Ishikawa (cell line): ENCODE results near the gene DLGAP4.

Source experiments
- CREB1 ChIP-seq: IDR thresholded peaks from 2 replicates; pipeline ENCODE4 v1.6.1; 2012; ENCODE audit warnings: low read depth
- EP300 ChIP-seq: IDR thresholded peaks from 2 replicates; pipeline ENCODE4 v1.6.1; 2012; ENCODE audit warnings: borderline replicate concordance
- RAD21 ChIP-seq: IDR thresholded peaks from 2 replicates; pipeline ENCODE4 v1.6.1; 2012; ENCODE audit warnings: low read depth
- TCF12 ChIP-seq: IDR thresholded peaks from 2 replicates; pipeline ENCODE4 v1.6.1; 2012; ENCODE audit warnings: low read depth
- TEAD4 ChIP-seq: IDR thresholded peaks from 2 replicates; pipeline ENCODE4 v1.6.1; 2012
- TF ChIP-seq, protein P1 (sequence below): IDR thresholded peaks from 2 replicates; pipeline ENCODE4 v1.6.1; 2012; ENCODE audit warnings: low read depth, mild to moderate bottlenecking

DNA sequence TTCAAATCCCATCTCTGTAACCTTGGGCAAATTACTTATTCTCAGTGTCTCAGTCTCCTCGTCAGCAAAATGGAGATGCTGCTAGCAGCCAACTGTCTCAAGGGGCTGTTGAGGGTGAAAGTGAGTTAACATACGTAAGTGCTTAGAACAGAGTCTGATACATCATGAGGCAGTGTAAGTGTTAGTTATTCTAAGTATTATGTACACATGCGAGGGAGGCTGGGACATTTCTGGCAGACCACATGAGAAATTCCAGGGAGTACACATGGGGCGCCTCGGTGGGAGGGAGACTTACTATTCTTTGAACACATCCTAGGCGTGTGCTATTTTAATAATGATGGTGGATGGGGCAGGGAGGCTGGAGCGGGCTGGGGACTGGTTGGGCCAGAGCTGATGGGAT is 99.1 kb downstream of the DLGAP4 start:
- TF ChIP-seq TEAD4: no peak
- no peak for TF ChIP-seq EP300
- TF ChIP-seq RAD21: no peak
- no peak for TF ChIP-seq CREB1
- TF ChIP-seq, protein P1, sequence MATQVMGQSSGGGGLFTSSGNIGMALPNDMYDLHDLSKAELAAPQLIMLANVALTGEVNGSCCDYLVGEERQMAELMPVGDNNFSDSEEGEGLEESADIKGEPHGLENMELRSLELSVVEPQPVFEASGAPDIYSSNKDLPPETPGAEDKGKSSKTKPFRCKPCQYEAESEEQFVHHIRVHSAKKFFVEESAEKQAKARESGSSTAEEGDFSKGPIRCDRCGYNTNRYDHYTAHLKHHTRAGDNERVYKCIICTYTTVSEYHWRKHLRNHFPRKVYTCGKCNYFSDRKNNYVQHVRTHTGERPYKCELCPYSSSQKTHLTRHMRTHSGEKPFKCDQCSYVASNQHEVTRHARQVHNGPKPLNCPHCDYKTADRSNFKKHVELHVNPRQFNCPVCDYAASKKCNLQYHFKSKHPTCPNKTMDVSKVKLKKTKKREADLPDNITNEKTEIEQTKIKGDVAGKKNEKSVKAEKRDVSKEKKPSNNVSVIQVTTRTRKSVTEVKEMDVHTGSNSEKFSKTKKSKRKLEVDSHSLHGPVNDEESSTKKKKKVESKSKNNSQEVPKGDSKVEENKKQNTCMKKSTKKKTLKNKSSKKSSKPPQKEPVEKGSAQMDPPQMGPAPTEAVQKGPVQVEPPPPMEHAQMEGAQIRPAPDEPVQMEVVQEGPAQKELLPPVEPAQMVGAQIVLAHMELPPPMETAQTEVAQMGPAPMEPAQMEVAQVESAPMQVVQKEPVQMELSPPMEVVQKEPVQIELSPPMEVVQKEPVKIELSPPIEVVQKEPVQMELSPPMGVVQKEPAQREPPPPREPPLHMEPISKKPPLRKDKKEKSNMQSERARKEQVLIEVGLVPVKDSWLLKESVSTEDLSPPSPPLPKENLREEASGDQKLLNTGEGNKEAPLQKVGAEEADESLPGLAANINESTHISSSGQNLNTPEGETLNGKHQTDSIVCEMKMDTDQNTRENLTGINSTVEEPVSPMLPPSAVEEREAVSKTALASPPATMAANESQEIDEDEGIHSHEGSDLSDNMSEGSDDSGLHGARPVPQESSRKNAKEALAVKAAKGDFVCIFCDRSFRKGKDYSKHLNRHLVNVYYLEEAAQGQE: no peak
- no peak for TF ChIP-seq TCF12
